HL-60/S4 treated with retinoic acid at 250 ng/mL for 4 days and 3 days (cell line): ENCODE data around the gene PDE5A.
"Not testable (repeated sequence)": the region's sequence is repeated elsewhere in the genome, so short reads cannot be mapped to it uniquely, and the experiment has no call there.

Source experiments
- in situ Hi-C: fragments of 300-500 bp; cut with MboI; formaldehyde crosslinking; loops from 2 replicates; pipeline ENCODE4 v1.7.0; 2022; ENCODE audit warnings: low sequenced_read_pairs

The PDE5A gene

GRCh38 chr4:119479180-119479808, 149.3 kb downstream of the PDE5A start:
- in situ Hi-C loops: no loop called here

- in situ Hi-C loops: no loop called here
Observed at GRCh38 chr4:119478446-119479179, 150.0 kb downstream of the PDE5A start.

- in situ Hi-C loops: no loop called here
Observed at GRCh38 chr4:119477412-119478053, 151.1 kb downstream of the PDE5A start.

GRCh38 chr4:119471259-119471658, 157.3 kb downstream of the PDE5A start:
- in situ Hi-C loops: no loop called here

- in situ Hi-C loops: not testable (repeated sequence)
Observed at GRCh38 chr4:119470737-119471063, 157.9 kb downstream of the PDE5A start.

GRCh38 chr4:119470021-119470736, 158.4 kb downstream of the PDE5A start:
- in situ Hi-C loops: not testable (repeated sequence)

GRCh38 chr4:119469039-119469438, 159.6 kb downstream of the PDE5A start:
- in situ Hi-C loops: not testable (repeated sequence)

- in situ Hi-C loops: not testable (repeated sequence)
Observed at GRCh38 chr4:119462733-119463132, 165.9 kb downstream of the PDE5A start.

GRCh38 chr4:119455734-119456133, 172.9 kb downstream of the PDE5A start:
- in situ Hi-C loops: not testable (repeated sequence)

GRCh38 chr4:119454491-119455270, 173.9 kb downstream of the PDE5A start:
- in situ Hi-C loops: not testable (repeated sequence)

GRCh38 chr4:119454151-119454490, 174.5 kb downstream of the PDE5A start:
- in situ Hi-C loops: not testable (repeated sequence)

GRCh38 chr4:119453286-119453685, 175.3 kb downstream of the PDE5A start:
- in situ Hi-C loops: not testable (repeated sequence)

GRCh38 chr4:119449851-119450250, 178.8 kb downstream of the PDE5A start:
- in situ Hi-C loops: not testable (repeated sequence)
